IMR-90 (cell line): ENCODE data around the gene ERGIC1. TPM values are rescaled to one million over a fixed set of nuclear protein-coding genes. Genes with fewer than 3 reads are reported as not detected.

Experiments used
- ATAC-seq: fragments of 200-7000 bp; cut with Tn5 transposase; 2 replicates; pipeline ENCODE4 v1.9.1; 2020; ENCODE audit warnings: low read depth, mild to moderate bottlenecking, moderate library complexity
- BruUV-seq: library from RNA; stranded (reverse); fragments of 400-500 nt; replicated peaks from 2 replicates; lab custom pipeline; 2021; lab: Mats Ljungman, UMichigan
- CTCF ChIA-PET: fragments of 300-600 bp; formaldehyde crosslinking; extraction: SDS; loops from one replicate; lab custom pipeline; 2021; ENCODE audit warnings: antibody characterized with exemption; lab: Yijun Ruan, JAX
- POLR2A ChIA-PET: fragments of 300-600 bp; sonication (Branson Sonifier 250); formaldehyde crosslinking; loops from one replicate; lab custom pipeline; 2022; ENCODE audit warnings: antibody characterized with exemption; ENCODE audit not compliant: unreplicated experiment; lab: Charles Lee
- DNase-seq: peaks from one replicate; pipeline ENCODE4 v3.0.0; 2013
- H2AFZ ChIP-seq: replicated peaks from 2 replicates; pipeline ENCODE3; 2013; ENCODE audit warnings: low read length, mild to moderate bottlenecking; ENCODE audit not compliant: poor library complexity
- H2AK5ac ChIP-seq: 2 replicates; pipeline ENCODE4 v1.6.1; 2013; ENCODE audit warnings: low read depth, low read length, inconsistent platforms
- H2AK9ac ChIP-seq: replicated peaks from 2 replicates; pipeline ENCODE3; 2013; ENCODE audit warnings: mild to moderate bottlenecking, low read depth, low read length, moderate library complexity; ENCODE audit not compliant: poor library complexity
- H2BK120ac ChIP-seq: 2 replicates; pipeline ENCODE4 v1.6.1; 2013; ENCODE audit warnings: low read depth, low read length, inconsistent platforms
- H2BK15ac ChIP-seq: 3 replicates; pipeline ENCODE4 v1.6.1; 2013; ENCODE audit warnings: low read depth, low read length, inconsistent platforms
- H2BK20ac ChIP-seq: 2 replicates; pipeline ENCODE4 v1.6.1; 2013; ENCODE audit warnings: low read depth, mild to moderate bottlenecking, inconsistent platforms, low read length, moderate library complexity
- H2BK5ac ChIP-seq: 2 replicates; pipeline ENCODE4 v1.6.1; 2013; ENCODE audit warnings: mild to moderate bottlenecking, low read depth, low read length, inconsistent platforms; ENCODE audit not compliant: poor library complexity, severe bottlenecking
- H3K14ac ChIP-seq: replicated peaks from 2 replicates; pipeline ENCODE4 v1.6.1; 2013; ENCODE audit warnings: low read depth, low read length, inconsistent platforms
- H3K18ac ChIP-seq: 2 replicates; pipeline ENCODE4 v1.6.1; 2013; ENCODE audit warnings: low read depth, low read length, control low read depth
- H3K23ac ChIP-seq: 2 replicates; pipeline ENCODE4 v1.6.1; 2013; ENCODE audit warnings: low read depth, low read length, inconsistent platforms
- H3K27ac ChIP-seq: 2 replicates; pipeline ENCODE4 v1.5.1; 2013; ENCODE audit warnings: mild to moderate bottlenecking, control low read depth, low read length; ENCODE audit not compliant: insufficient read depth
- H3K27me3 ChIP-seq: 2 replicates; pipeline ENCODE4 v1.6.1; 2013; ENCODE audit warnings: low read length; ENCODE audit not compliant: control insufficient read depth, insufficient read depth
- H3K36me3 ChIP-seq: 2 replicates; pipeline ENCODE4 v1.6.1; 2013; ENCODE audit warnings: low read length, mixed read lengths; ENCODE audit not compliant: control insufficient read depth, insufficient read depth
- H3K4ac ChIP-seq: 2 replicates; pipeline ENCODE4 v1.6.1; 2013; ENCODE audit warnings: low read depth, low read length, inconsistent platforms
- H3K4me1 ChIP-seq: 2 replicates; pipeline ENCODE4 v1.6.1; 2013; ENCODE audit warnings: low read length, mixed read lengths; ENCODE audit not compliant: control insufficient read depth, insufficient read depth
- H3K4me2 ChIP-seq: 2 replicates; pipeline ENCODE4 v1.6.1; 2013; ENCODE audit warnings: low read depth, mild to moderate bottlenecking, control low read depth, low read length, moderate library complexity
- H3K4me3 ChIP-seq: 2 replicates; pipeline ENCODE4 v1.5.1; 2013; ENCODE audit warnings: low read depth, mild to moderate bottlenecking, control low read depth, low read length, moderate library complexity; ENCODE audit not compliant: insufficient read depth
- H3K56ac ChIP-seq: 2 replicates; pipeline ENCODE4 v1.6.1; 2013; ENCODE audit warnings: low read length, inconsistent platforms; ENCODE audit not compliant: insufficient read depth; ENCODE audit errors: extremely low read depth
- H3K79me1 ChIP-seq, 2 experiments: 2 replicates each; pipeline ENCODE4 v1.6.1; 2013; ENCODE audit warnings: low read length in 2 of 2, inconsistent platforms in 1 of 2, low read depth in 1 of 2
- H3K9ac ChIP-seq: 2 replicates; pipeline ENCODE4 v1.6.1; 2013; ENCODE audit warnings: low read depth, low read length, control low read depth
- H3K9me1 ChIP-seq: 2 replicates; pipeline ENCODE4 v1.6.1; 2013; ENCODE audit warnings: low read length, inconsistent platforms; ENCODE audit not compliant: insufficient read depth
- H3K9me3 ChIP-seq: 2 replicates; pipeline ENCODE4 v1.6.1; 2013; ENCODE audit warnings: low read length; ENCODE audit not compliant: control insufficient read depth, insufficient read depth
- H4K20me1 ChIP-seq: 2 replicates; pipeline ENCODE4 v1.6.1; 2013; ENCODE audit warnings: low read length, inconsistent platforms; ENCODE audit not compliant: insufficient read depth
- H4K5ac ChIP-seq: 2 replicates; pipeline ENCODE4 v1.6.1; 2013; ENCODE audit warnings: mild to moderate bottlenecking, low read depth, low read length, control low read depth
- H4K8ac ChIP-seq, 2 experiments: 2 replicates each; pipeline ENCODE4 v1.6.1; 2013; ENCODE audit warnings: low read depth in 2 of 2, low read length in 2 of 2, control low read depth in 1 of 2, inconsistent platforms in 1 of 2
- H4K91ac ChIP-seq: 2 replicates; pipeline ENCODE4 v1.6.1; 2013; ENCODE audit warnings: low read depth, low read length, inconsistent platforms; ENCODE audit not compliant: insufficient read depth
- BHLHE40 ChIP-seq: fragments of 150-350 bp; IDR thresholded peaks from 2 replicates; pipeline ENCODE4 v1.6.1; 2016; ENCODE audit warnings: mild to moderate bottlenecking, low read depth, low read length
- CEBPB ChIP-seq: IDR thresholded peaks from 2 replicates; pipeline ENCODE4 v1.6.1; 2012; ENCODE audit warnings: low read depth, low read length, improper control_type of control experiment
- CHD1 ChIP-seq: IDR thresholded peaks from 2 replicates; pipeline ENCODE4 v1.6.1; 2012; ENCODE audit warnings: low read depth, low read length, improper control_type of control experiment
- CTCF ChIP-seq: conservative IDR thresholded peaks from 2 replicates; pipeline ENCODE4 v1.5.1; 2012; ENCODE audit warnings: mild to moderate bottlenecking, low read depth, low read length, improper control_type of control experiment
- ELK1 ChIP-seq: fragments of 150-350 bp; IDR thresholded peaks from 2 replicates; pipeline ENCODE4 v1.6.1; 2016; ENCODE audit warnings: low read depth, mild to moderate bottlenecking, low read length, moderate library complexity, borderline replicate concordance
- FOS ChIP-seq: fragments of 150-350 bp; IDR thresholded peaks from 2 replicates; pipeline ENCODE4 v1.6.1; 2016; ENCODE audit warnings: low read depth, low read length
- MAFK ChIP-seq: IDR thresholded peaks from 2 replicates; pipeline ENCODE4 v1.6.1; 2012; ENCODE audit warnings: low read depth, low read length, improper control_type of control experiment
- MAZ ChIP-seq: IDR thresholded peaks from 2 replicates; pipeline ENCODE4 v1.6.1; 2012; ENCODE audit warnings: low read depth, mild to moderate bottlenecking, low read length, improper control_type of control experiment, moderate library complexity, borderline replicate concordance
- MXI1 ChIP-seq: IDR thresholded peaks from 2 replicates; pipeline ENCODE4 v1.6.1; 2012; ENCODE audit warnings: low read depth, mild to moderate bottlenecking, low read length, moderate library complexity, borderline replicate concordance
- NFE2L2 ChIP-seq: fragments of 150-350 bp; IDR thresholded peaks from 2 replicates; pipeline ENCODE4 v1.6.1; 2016; ENCODE audit warnings: low read depth, mild to moderate bottlenecking, low read length
- POLR2A ChIP-seq: IDR thresholded peaks from 2 replicates; pipeline ENCODE4 v1.6.1; 2012; ENCODE audit warnings: mild to moderate bottlenecking, low read depth, low read length
- RAD21 ChIP-seq: IDR thresholded peaks from 2 replicates; pipeline ENCODE4 v1.6.1; 2012; ENCODE audit warnings: low read length, improper control_type of control experiment
- RCOR1 ChIP-seq: IDR thresholded peaks from 2 replicates; pipeline ENCODE4 v1.6.1; 2012; ENCODE audit warnings: mild to moderate bottlenecking, low read length, improper control_type of control experiment; ENCODE audit not compliant: insufficient replicate concordance
- RFX5 ChIP-seq: IDR thresholded peaks from 2 replicates; pipeline ENCODE4 v1.8.0; 2012; ENCODE audit warnings: low read depth, mild to moderate bottlenecking, low read length, moderate library complexity
- SMC3 ChIP-seq: fragments of 150-350 bp; IDR thresholded peaks from 2 replicates; pipeline ENCODE4 v1.6.1; 2016; ENCODE audit warnings: low read depth, mild to moderate bottlenecking, antibody characterized with exemption, low read length, moderate library complexity
- USF2 ChIP-seq: fragments of 150-350 bp; IDR thresholded peaks from 2 replicates; pipeline ENCODE4 v1.6.1; 2017; ENCODE audit warnings: mild to moderate bottlenecking, antibody characterized with exemption, low read length, low read depth
- WGBS, 2 experiments: methylation state at CpG; one replicate each; pipeline versions ENCODE4 v1.1.5 to v1.1.7; 2013; ENCODE audit warnings: missing lambda C conversion rate in 2 of 2; ENCODE audit not compliant: insufficient read length in 1 of 2; ENCODE audit errors: extremely low coverage in 2 of 2; 5-methylcytosine and 5-hydroxymethylcytosine counted together
- dilution Hi-C: fragments of 300-500 bp; cut with HindIII; formaldehyde crosslinking; loops from one replicate; pipeline ENCODE4 v1.14.3; 2018; ENCODE audit warnings: low sequenced_read_pairs; ENCODE audit not compliant: unreplicated experiment
- in situ Hi-C: fragments of 300-500 bp; cut with MboI; formaldehyde crosslinking; loops from 3 replicates; pipeline ENCODE4 v1.14.3; 2019; ENCODE audit warnings: low sequenced_read_pairs, inconsistent platforms, mixed read lengths
- intact Hi-C: fragments of 100-400 bp; cut with micrococcal nuclease; formaldehyde crosslinking; loops from 2 replicates; pipeline ENCODE4 v1.10.0; 2022
- polyA plus RNA-seq, 3 experiments: library from polyadenylated mRNA; depleted of rRNA; stranded (reverse); fragments of >200 nt; gene quantifications; 2 replicates each; pipeline ENCODE4 v1.2.3, GENCODE V29; 2012; ENCODE audit warnings: low replicate concordance in 1 of 3
- total RNA-seq: library from RNA; depleted of rRNA; stranded (reverse); fragments of >200 nt; gene quantifications from 2 replicates; pipeline ENCODE4 v1.2.3, GENCODE V29; 2012

ERGIC1 gene
- total and polyA plus RNA-seq, 2 of the 4 experiments (the other 2 are of a cell fraction): 134 to 192 TPM

- TF ChIP-seq RAD21: no peak
- TF ChIP-seq MAZ: no peak
- no peak for TF ChIP-seq MXI1
- no peak for TF ChIP-seq CTCF
- no peak for TF ChIP-seq NFE2L2
- TF ChIP-seq USF2: no peak
- TF ChIP-seq CEBPB: no peak
- TF ChIP-seq ELK1: no peak
- TF ChIP-seq SMC3: no peak
- TF ChIP-seq RCOR1: no peak
- TF ChIP-seq CHD1: no peak
- TF ChIP-seq BHLHE40: no peak
- no peak for TF ChIP-seq RFX5
- no peak for TF ChIP-seq FOS
- no peak for TF ChIP-seq MAFK
- TF ChIP-seq POLR2A: no peak
- no TSS peak for BruUV-seq
Measured at GRCh38 chr5:172972552-172972951, 138.5 kb downstream of the ERGIC1 start.

More at GRCh38 chr5:172972552-172972951, 138.5 kb downstream of the ERGIC1 start:
- H3K18ac ChIP-seq: no peak overlapping the region
- no peaks in the 10 kb centered on the region for H3K79me1 ChIP-seq
- no peak for DNase-seq
- intact Hi-C loops (no loop called here), in situ Hi-C loops (no loop called here), dilution Hi-C loops (no loop called here)
- POLR2A ChIA-PET: no interaction called here
- no peak overlapping the region for H3K27ac ChIP-seq
- H2BK120ac ChIP-seq: no peak overlapping the region
- H3K23ac ChIP-seq: no peak overlapping the region
- no peaks in the 10 kb centered on the region for H4K20me1 ChIP-seq
- no peak for ATAC-seq
- no peak overlapping the region for H4K5ac ChIP-seq
- H4K91ac ChIP-seq: no peak overlapping the region
- H2BK20ac ChIP-seq: no peak overlapping the region
- H3K4ac ChIP-seq: no peak overlapping the region
- H3K56ac ChIP-seq: no peak overlapping the region
- H4K8ac ChIP-seq: no peak overlapping the region
- H3K27me3 ChIP-seq: no peaks in the 10 kb centered on the region
- no peak overlapping the region for H2BK5ac ChIP-seq
- H2BK15ac ChIP-seq: no peak overlapping the region
- H3K4me3 ChIP-seq: no peak overlapping the region
- peaks cover 9% of the 10 kb centered on the region for H3K36me3 ChIP-seq
- no peaks in the 10 kb centered on the region; the same call in 1 of the 2 replicates for H3K9me1 ChIP-seq
- 100% methylated on average over 1 of the region's 5 CpGs; no CpG with 5 or more reads in 1 of the 2 experiments for WGBS, 2 experiments
- no peak overlapping the region for H2AK5ac ChIP-seq
- no peak overlapping the region for H2AFZ ChIP-seq
- H2AK9ac ChIP-seq: no peak overlapping the region
- H3K9me3 ChIP-seq: no peaks in the 10 kb centered on the region
- no peak overlapping the region for H3K4me2 ChIP-seq
- peaks cover 1% of the 10 kb centered on the region; the same call in 1 of the 2 replicates for H3K4me1 ChIP-seq
- H3K14ac ChIP-seq: no peak overlapping the region
- CTCF ChIA-PET: interaction anchor here (0.9 to 1.3 kb wide), 2 partner anchors 33 to 193 kb away, joined by 3 read pairs; no protein-coding TSS in a partner anchor
- no peak overlapping the region for H3K9ac ChIP-seq
